Heart left ventricle (tissue), 13 donors: ENCODE data around the gene RAB7B.
"Not testable (repeated sequence)": the region's sequence is repeated elsewhere in the genome, so short reads cannot be mapped to it uniquely, and the experiment has no call there.

Experiments
- CTCF ChIP-seq, 12 donors: fragments of 200-600 bp; sonication (generic) in 4 of 12; IDR thresholded peaks; one replicate each; pipeline versions ENCODE4 v1.5.0 to v1.8.0; 2018 to 2022; ENCODE audit warnings: antibody characterized with exemption in 12 of 12, mild to moderate bottlenecking in 5 of 12
- POLR2A ChIP-seq, 2 donors: fragments of 450-650 bp; IDR thresholded peaks; one replicate each; pipeline ENCODE4 v1.6.1; 2017; ENCODE audit warnings: antibody characterized with exemption in 2 of 2, mild to moderate bottlenecking in 2 of 2, moderate library complexity in 2 of 2
- donor health status: ischemic (EF 13 %, LVEDD 7.1; RV severe dilation, severe dysfunction).
- donor health status: DM: no; HTN: yes; CAD: no.
- donor health status: DM: no; HTN: no; CAD: no.
- donor health status: ischemic (EF 25% LVEDD 6.9; RV normal size, moderate dysfunction).
- donor health status: ischemic (EF 25% LVEDD 5.7; RV mildly dilated, moderate dysfunction).
- donor health status: ischemic (EF 35%, LVEDD 5.7; RV mildly dilated, moderate dysfunction).
- donor health status: nonischemic (EF 11% LVEDD 7.7; RV severe dilation, severe dysfunction).
- donor health status: DM: yes; HTN: yes; CAD: no.
- donor health status: PGD.
- donor health status: ischemic (EF 29% LVEDD 5.4; RV normal size, mild dysfunction).
- donor health status: nonischemic (EF 23%, LVEDD 6.1; RV moderate dilation, normal function).

- TF ChIP-seq POLR2A, CTCF (IDR thresholded peaks at IDR 0.05): not testable (repeated sequence)
Measured at GRCh38 chr1:206052231-206052865, 49.2 kb upstream of the RAB7B start.
